Heart right ventricle (tissue), 16 donors: ENCODE measurements around the gene ST6GALNAC5. TPM values are rescaled to one million over a fixed set of nuclear protein-coding genes. Genes with fewer than 3 reads are reported as not detected.
"Not testable (repeated sequence)": the region's sequence is repeated elsewhere in the genome, so short reads cannot be mapped to it uniquely, and the experiment has no call there.

Source experiments
- ATAC-seq, 8 donors: fragments of 200-7000 bp; cut with Tn5 transposase; one replicate each; pipeline ENCODE4 v1.9.1; 2020; ENCODE audit warnings: mild to moderate bottlenecking in 8 of 8, moderate library complexity in 8 of 8, moderate number of reproducible peaks in 1 of 8
- DNase-seq, 2 donors: peaks; one replicate each; pipeline ENCODE4 v3.0.0-alpha.2; 2020
- H3K27ac ChIP-seq, 10 donors: fragments of 200-600 bp; sonication (generic) in 2 of 10; one replicate each; pipeline versions ENCODE4 v1.5.0 to v1.8.0; 2020 to 2022; ENCODE audit warnings: mild to moderate bottlenecking in 3 of 10
- H3K27me3 ChIP-seq, 7 donors: fragments of 200-600 bp; one replicate each; pipeline ENCODE4 v1.8.0; 2021 to 2022; ENCODE audit warnings: mild to moderate bottlenecking in 2 of 7
- H3K36me3 ChIP-seq, 9 donors: fragments of 200-600 bp; sonication (generic) in 1 of 9; one replicate each; pipeline versions ENCODE4 v1.5.0 to v1.8.0; 2020 to 2022; ENCODE audit warnings: mild to moderate bottlenecking in 2 of 9
- H3K4me1 ChIP-seq, 9 donors: fragments of 200-600 bp; sonication (generic) in 1 of 9; one replicate each; pipeline versions ENCODE4 v1.5.0 to v1.8.0; 2020 to 2022; ENCODE audit warnings: mild to moderate bottlenecking in 4 of 9
- H3K4me3 ChIP-seq, 10 donors: fragments of 200-600 bp; sonication (generic) in 2 of 10; one replicate each; pipeline versions ENCODE4 v1.5.0 to v1.8.0; 2020 to 2022; ENCODE audit warnings: mild to moderate bottlenecking in 7 of 10, moderate library complexity in 2 of 10
- H3K9me3 ChIP-seq, 11 donors: fragments of 200-600 bp in 10 of 11; sonication (generic) in 2 of 11; one replicate each; pipeline versions ENCODE4 v1.5.0 to v1.8.0; 2013 to 2022; ENCODE audit warnings: mild to moderate bottlenecking in 2 of 11, control low read depth in 1 of 11, moderate library complexity in 1 of 11
- WGBS, 2 donors: extraction: QIAGEN DNeasy Blood & Tissue Kit; methylation state at CpG; one replicate each; pipeline ENCODE4 v1.1.7; 2013; ENCODE audit warnings: inconsistent platforms in 1 of 2; 5-methylcytosine and 5-hydroxymethylcytosine counted together
- intact Hi-C, 10 donors: fragments of 100-400 bp; cut with DNase I; formaldehyde crosslinking; loops; one replicate each; pipeline versions ENCODE4 v1.11.1 to v1.14.2; 2022
- polyA plus RNA-seq, 2 donors: library from polyadenylated mRNA; stranded (reverse); fragments of 200-250 nt; gene quantifications; one replicate each; pipeline ENCODE4 v1.2.3, GENCODE V29; 2013
- total RNA-seq, 10 donors: library from RNA; stranded (reverse); fragmentation: NEBNext Ultra II Directional in 3 of 10; extraction: Animal tissue kit (Norgen Biotek cat#: 25700) in 3 of 10; gene quantifications; one replicate each; pipeline versions ENCODE4 v1.2.1 to v1.2.4, GENCODE V29; 2021 to 2023
- TF ChIP-seq, protein P1 (sequence below), 9 donors: fragments of 200-600 bp; sonication (generic) in 2 of 9; IDR thresholded peaks; one replicate each; pipeline versions ENCODE4 v1.5.0 to v1.8.0; 2021 to 2022; ENCODE audit warnings: antibody characterized with exemption in 9 of 9, mild to moderate bottlenecking in 5 of 9, moderate library complexity in 1 of 9
- donor health status: Arrhythmogenic right ventricular cardiomyopathy.
- donor health status: ischemic (EF 13 %, LVEDD 7.1; RV severe dilation, severe dysfunction).
- donor health status: healthy with polysubstance abuse.
- donor health status: DM: no; HTN: yes; CAD: no.
- donor health status: DM: no; HTN: no; CAD: no.
- donor health status: ischemic (EF 25% LVEDD 6.9; RV normal size, moderate dysfunction).
- donor health status: ischemic (EF 25% LVEDD 5.7; RV mildly dilated, moderate dysfunction).
- donor health status: healthy.
- donor health status: DM: yes; HTN: yes; CAD: no.
- donor health status: Ischemic cardiomyopathy.
- donor health status: ischemic (EF 35%, LVEDD 5.7; RV mildly dilated, moderate dysfunction).
- donor health status: nonischemic (EF 11% LVEDD 7.7; RV severe dilation, severe dysfunction).
- donor health status: DM: yes; HTN: yes; CAD: no.
- donor health status: PGD.
- donor health status: ischemic (EF 29% LVEDD 5.4; RV normal size, mild dysfunction).
- donor health status: nonischemic (EF 23%, LVEDD 6.1; RV moderate dilation, normal function).

ST6GALNAC5 gene
- total and polyA plus RNA-seq, 12 donors: 0.17 to 1.3 (median 0.35) TPM; not detected in 2

DNA sequence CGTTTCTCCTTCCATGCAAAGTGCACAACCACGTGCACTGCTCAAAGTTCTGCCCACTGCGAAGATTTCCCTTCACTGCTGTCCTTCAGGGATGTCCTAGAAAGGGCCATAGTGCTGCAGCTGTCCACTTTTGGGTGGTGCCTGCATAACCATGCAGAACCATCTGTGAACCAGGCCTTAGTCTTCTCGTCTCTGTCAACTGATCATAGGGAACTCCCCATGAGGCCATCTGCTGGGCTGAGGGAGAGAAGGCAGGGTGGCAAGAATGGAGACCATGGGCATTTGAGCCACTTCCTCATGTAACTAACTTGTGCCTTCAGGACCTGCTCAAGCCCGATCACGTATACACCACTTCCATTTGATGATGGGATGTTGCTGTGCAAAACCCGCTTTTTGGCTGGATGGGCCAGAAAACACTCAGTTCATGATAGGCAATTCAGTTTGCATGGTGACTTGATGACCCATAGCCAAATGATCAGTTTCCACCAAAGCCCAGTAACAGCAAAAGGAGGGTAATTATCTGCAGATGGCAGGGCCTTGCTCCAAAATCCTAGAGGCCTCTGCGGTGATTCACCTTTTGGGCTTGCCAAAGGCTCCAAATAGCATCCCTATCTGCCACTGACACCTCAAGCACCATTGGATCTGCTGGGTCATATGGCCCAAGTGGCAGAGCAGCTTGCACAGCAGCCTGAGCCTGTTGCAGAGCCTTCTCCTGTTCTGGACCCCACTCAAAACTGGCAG, 9.5 kb downstream of the ST6GALNAC5 start:
- no peak for ATAC-seq
- H3K4me3 ChIP-seq: no peak overlapping the region
- H3K9me3 ChIP-seq: no peaks in the 10 kb centered on the region
- TF ChIP-seq, protein P1, sequence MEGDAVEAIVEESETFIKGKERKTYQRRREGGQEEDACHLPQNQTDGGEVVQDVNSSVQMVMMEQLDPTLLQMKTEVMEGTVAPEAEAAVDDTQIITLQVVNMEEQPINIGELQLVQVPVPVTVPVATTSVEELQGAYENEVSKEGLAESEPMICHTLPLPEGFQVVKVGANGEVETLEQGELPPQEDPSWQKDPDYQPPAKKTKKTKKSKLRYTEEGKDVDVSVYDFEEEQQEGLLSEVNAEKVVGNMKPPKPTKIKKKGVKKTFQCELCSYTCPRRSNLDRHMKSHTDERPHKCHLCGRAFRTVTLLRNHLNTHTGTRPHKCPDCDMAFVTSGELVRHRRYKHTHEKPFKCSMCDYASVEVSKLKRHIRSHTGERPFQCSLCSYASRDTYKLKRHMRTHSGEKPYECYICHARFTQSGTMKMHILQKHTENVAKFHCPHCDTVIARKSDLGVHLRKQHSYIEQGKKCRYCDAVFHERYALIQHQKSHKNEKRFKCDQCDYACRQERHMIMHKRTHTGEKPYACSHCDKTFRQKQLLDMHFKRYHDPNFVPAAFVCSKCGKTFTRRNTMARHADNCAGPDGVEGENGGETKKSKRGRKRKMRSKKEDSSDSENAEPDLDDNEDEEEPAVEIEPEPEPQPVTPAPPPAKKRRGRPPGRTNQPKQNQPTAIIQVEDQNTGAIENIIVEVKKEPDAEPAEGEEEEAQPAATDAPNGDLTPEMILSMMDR (IDR thresholded peaks at IDR 0.05): no peak
- peak in 1 of 2 donors; percentile 13 for DNase-seq
- no peaks in the 10 kb centered on the region for H3K4me1 ChIP-seq
- no peaks in the 10 kb centered on the region for H3K36me3 ChIP-seq
- H3K27me3 ChIP-seq: peaks cover 0 to 5% (median 0%) of the 10 kb centered on the region in 7 donors
- intact Hi-C loops: no loop called here
- H3K27ac ChIP-seq: no peak overlapping the region
- WGBS, 2 donors: 86 to 90% methylated on average over 8 of the region's 8 CpGs

DNA sequence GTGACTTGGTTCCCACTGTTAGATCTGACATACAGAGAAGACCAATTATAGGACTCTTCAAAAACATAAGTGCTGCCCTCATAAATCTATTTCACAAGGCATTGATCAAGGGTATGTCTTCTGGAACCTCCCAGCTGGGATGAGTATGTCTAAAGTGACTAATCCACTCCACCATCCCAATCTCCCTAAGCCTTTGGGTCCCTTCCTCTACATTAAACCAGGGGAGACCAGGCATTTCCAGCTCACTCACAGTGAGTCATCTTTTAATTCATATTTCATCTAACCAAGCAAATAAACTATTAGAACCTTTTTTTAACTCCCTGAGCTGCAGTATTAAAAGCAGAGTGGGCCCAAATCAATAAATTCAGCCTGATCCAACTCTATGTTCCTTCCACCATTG, 11.7 kb downstream of the ST6GALNAC5 start:
- H3K4me3 ChIP-seq, intact Hi-C loops, ATAC-seq: not testable (repeated sequence)

DNA sequence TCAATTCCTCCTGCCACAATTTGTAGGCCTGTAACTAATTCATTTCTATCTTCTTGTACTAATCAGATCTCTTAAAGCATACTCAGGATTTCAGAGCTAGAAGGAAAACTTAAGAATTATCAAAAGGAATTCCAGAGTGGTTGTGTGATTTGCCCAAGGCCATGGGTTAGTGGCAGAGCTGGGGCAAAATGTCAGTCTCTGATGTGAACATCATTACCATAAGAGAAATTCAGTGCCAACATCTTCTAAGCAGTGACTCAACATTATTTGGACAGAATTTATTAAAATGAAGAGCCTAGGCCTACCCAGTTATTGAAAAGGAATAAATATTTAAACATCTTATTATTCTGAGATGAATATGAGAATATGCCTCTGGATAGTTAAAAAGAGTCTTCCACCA, 14.5 kb downstream of the ST6GALNAC5 start:
- intact Hi-C loops: no loop called here
- TF ChIP-seq, protein P1 (IDR thresholded peaks at IDR 0.05): no peak

More for the DNA sequence above, 11.7 kb downstream of the ST6GALNAC5 start:
- not testable (repeated sequence) for DNase-seq, H3K27me3 ChIP-seq, H3K36me3 ChIP-seq, H3K9me3 ChIP-seq, H3K27ac ChIP-seq, H3K4me1 ChIP-seq

DNA sequence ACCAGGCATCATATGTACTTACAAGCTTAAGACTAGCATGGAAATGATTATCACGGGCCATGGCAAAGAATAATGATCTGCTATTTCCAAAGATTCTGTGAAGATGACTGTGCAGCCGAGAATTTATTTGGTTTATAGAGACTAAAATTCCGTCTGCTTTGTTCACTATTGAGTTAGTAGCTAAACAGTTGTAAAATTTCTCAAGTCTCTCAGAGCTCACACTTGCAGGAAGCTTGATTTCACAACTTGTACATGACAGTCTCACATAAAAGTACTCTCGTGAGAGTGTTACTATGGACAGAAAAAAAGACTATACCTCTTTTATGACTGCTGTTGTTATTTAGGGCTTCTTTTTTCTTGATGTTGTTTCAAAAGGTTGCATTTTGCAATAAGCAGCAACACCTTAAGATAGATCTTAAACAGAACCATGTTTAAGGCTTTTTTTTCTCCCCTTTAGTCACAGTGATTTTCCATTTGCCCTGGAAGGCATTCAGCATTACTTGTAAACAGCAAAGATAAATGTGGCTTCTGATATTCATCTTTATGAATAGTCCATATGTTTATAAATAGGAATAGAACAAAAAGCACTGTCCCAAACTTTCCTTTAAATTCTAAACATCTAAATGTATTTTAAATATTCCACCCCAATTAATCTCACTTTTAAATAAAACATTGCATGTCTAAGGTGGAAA, 24.8 kb downstream of the ST6GALNAC5 start:
- no peak overlapping the region for H3K27ac ChIP-seq
- H3K36me3 ChIP-seq: no peaks in the 10 kb centered on the region
- peaks cover 0 to 20% (median 0%) of the 10 kb centered on the region in 11 donors for H3K9me3 ChIP-seq
- TF ChIP-seq, protein P1 (IDR thresholded peaks at IDR 0.05): no peak
- ATAC-seq (no peak), DNase-seq (no peak)
- no peaks in the 10 kb centered on the region for H3K4me1 ChIP-seq
- H3K27me3 ChIP-seq: peaks cover 0 to 4% (median 0%) of the 10 kb centered on the region in 7 donors
- WGBS, 2 donors: 72 to 79% methylated on average over 4 of the region's 4 CpGs
- intact Hi-C loops: no loop called here
- H3K4me3 ChIP-seq: no peak overlapping the region

More for the DNA sequence above, 14.5 kb downstream of the ST6GALNAC5 start:
- Histone ChIP-seq H3K27ac (no peak overlapping the region), H3K9me3 (no peaks in the 10 kb centered on the region), H3K36me3 (no peaks in the 10 kb centered on the region), H3K4me1 (no peaks in the 10 kb centered on the region), H3K27me3 (no peaks in the 10 kb centered on the region), H3K4me3 (no peak overlapping the region)
- DNase-seq (no peak), ATAC-seq (no peak)

DNA sequence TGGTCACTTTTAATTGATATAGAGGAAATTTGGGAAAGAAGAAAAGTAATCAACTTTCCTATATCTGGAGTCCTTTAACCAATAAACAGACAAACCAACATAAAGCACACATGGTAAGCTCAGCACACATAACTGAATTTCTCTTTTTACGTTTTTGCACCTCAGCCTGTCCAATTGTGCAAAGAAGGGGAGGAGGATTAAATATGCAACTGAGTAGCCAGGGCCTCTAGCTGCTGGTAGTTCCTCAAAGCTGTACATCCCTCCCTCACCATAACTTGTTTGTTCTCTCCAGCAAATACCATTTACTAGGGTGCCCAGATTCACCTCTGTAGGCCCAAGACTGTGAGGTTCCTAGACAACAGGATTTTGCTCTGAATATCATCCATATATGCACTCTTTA, 25.4 kb downstream of the ST6GALNAC5 start:
- Histone ChIP-seq H3K27me3 (peaks cover 0 to 4% (median 0%) of the 10 kb centered on the region in 7 donors), H3K4me1 (no peaks in the 10 kb centered on the region), H3K4me3 (no peak overlapping the region), H3K36me3 (no peaks in the 10 kb centered on the region), H3K27ac (no peak overlapping the region), H3K9me3 (peaks cover 0 to 20% (median 0%) of the 10 kb centered on the region in 11 donors)
- ATAC-seq (no peak), DNase-seq (no peak)
- intact Hi-C loops: no loop called here
- TF ChIP-seq, protein P1 (IDR thresholded peaks at IDR 0.05): no peak
- WGBS, 2 donors: 60 to 64% methylated on average over 1 of the region's 1 CpG
